ENCODE measurements around the gene AFAP1L2.

GRCh38 chr10:114431414-114432135, 27.3 kb upstream of the AFAP1L2 start:
- TF ChIP-seq CTCF (IDR thresholded peaks at IDR 0.05; ENCODE audit: poor library complexity, severe bottlenecking) (no peak), REST (IDR thresholded peaks at IDR 0.05; ENCODE audit: borderline replicate concordance) (no peak), MXI1 (conservative IDR thresholded peaks at IDR 0.05; ENCODE audit: poor library complexity, severe bottlenecking) (no peak), EZH2 (IDR thresholded peaks at IDR 0.05; ENCODE audit: borderline replicate concordance, insufficient read depth, low read length, poor library complexity, severe bottlenecking) (no peak), POLR2AphosphoS5 (IDR thresholded peaks at IDR 0.05) (no peak), RAD21 (conservative IDR thresholded peaks at IDR 0.05) (no peak), SMC3 (conservative IDR thresholded peaks at IDR 0.05; ENCODE audit: poor library complexity) (no peak), TAF1 (IDR thresholded peaks at IDR 0.05; ENCODE audit: low read depth) (no peak), EP300 (conservative IDR thresholded peaks at IDR 0.05; ENCODE audit: poor library complexity, severe bottlenecking) (no peak)

Data from neural cell (in vitro differentiated cells).